LoVo (cell line): ENCODE data around the gene PHF20.
"Not testable (repeated sequence)": the region's sequence is repeated elsewhere in the genome, so short reads cannot be mapped to it uniquely, and the experiment has no call there.

ENCODE experiments used
- DNase-seq: peaks from one replicate; pipeline ENCODE4 v3.0.0-alpha.2; 2016; ENCODE audit warnings: low spot score

Gene PHF20

GRCh38 chr20:35839904-35840303, 68.1 kb downstream of the PHF20 start:
- peak; percentile 26 for DNase-seq

GRCh38 chr20:35840421-35840820, 68.6 kb downstream of the PHF20 start:
- DNase-seq: no peak

GRCh38 chr20:35842361-35842760, 70.5 kb downstream of the PHF20 start:
- DNase-seq: no peak

GRCh38 chr20:35843894-35844293, 72.1 kb downstream of the PHF20 start:
- DNase-seq: not testable (repeated sequence)

GRCh38 chr20:35845561-35845960, 73.7 kb downstream of the PHF20 start:
- no peak for DNase-seq

- no peak for DNase-seq
Measured at GRCh38 chr20:35849706-35850105, 77.9 kb downstream of the PHF20 start.

GRCh38 chr20:35851659-35852058, 79.8 kb downstream of the PHF20 start:
- not testable (repeated sequence) for DNase-seq

GRCh38 chr20:35854713-35855348, 83.0 kb downstream of the PHF20 start:
- no peak for DNase-seq

GRCh38 chr20:35855641-35856040, 83.8 kb downstream of the PHF20 start:
- not testable (repeated sequence) for DNase-seq

- DNase-seq: no peak
Measured at GRCh38 chr20:35856866-35857265, 85.1 kb downstream of the PHF20 start.

- no peak for DNase-seq
Measured at GRCh38 chr20:35866418-35867202, 94.8 kb downstream of the PHF20 start.

- DNase-seq: peak; percentile 14
Measured at GRCh38 chr20:35870541-35871258, 98.9 kb downstream of the PHF20 start.

GRCh38 chr20:35871259-35871771, 99.5 kb downstream of the PHF20 start:
- peak; percentile 34 for DNase-seq

GRCh38 chr20:35876033-35876320, 104.2 kb downstream of the PHF20 start:
- DNase-seq: no peak

- DNase-seq: no peak
Measured at GRCh38 chr20:35877611-35878010, 105.8 kb downstream of the PHF20 start.

GRCh38 chr20:35878113-35878625, 106.4 kb downstream of the PHF20 start:
- DNase-seq: no peak

- DNase-seq: no peak
Measured at GRCh38 chr20:35881676-35882075, 109.9 kb downstream of the PHF20 start.

- not testable (repeated sequence) for DNase-seq
Measured at GRCh38 chr20:35882427-35883161, 110.8 kb downstream of the PHF20 start.

GRCh38 chr20:35883336-35883777, 111.5 kb downstream of the PHF20 start:
- no peak for DNase-seq

GRCh38 chr20:35883778-35884540, 112.1 kb downstream of the PHF20 start:
- DNase-seq: peak; percentile 81

GRCh38 chr20:35884541-35884865, 112.7 kb downstream of the PHF20 start:
- no peak for DNase-seq
